WI38 (cell line): Measurements from ENCODE around the gene ATP5F1B.

Source experiments
- H3K4me3 ChIP-seq: 2 replicates; pipeline ENCODE4 v1.5.1; 2011; ENCODE audit warnings: low read depth, mild to moderate bottlenecking, control low read depth, low read length
- CTCF ChIP-seq: IDR thresholded peaks from 2 replicates; pipeline ENCODE4 v1.5.1; 2012; ENCODE audit warnings: low read depth, mild to moderate bottlenecking, control low read depth, low read length

The ATP5F1B gene

DNA sequence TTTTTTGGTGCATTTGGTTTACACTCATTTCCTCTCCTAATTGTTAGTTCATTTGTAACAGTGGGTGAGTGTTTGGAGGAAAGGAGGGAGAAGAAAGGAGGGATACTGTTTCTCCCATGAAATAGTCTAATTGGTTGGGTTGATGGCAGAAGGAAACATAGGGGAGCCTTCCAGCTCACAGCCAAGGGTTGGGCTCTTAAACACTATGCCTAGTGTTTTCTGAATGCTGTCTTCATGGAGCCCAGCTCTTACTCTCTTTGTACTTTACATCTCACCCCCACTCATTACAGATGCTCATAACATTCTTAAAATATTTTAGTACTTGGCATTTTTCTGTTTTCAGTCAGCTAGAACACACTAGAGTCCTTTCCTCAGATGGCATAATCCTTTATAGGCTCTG lies 53.8 kb downstream of the ATP5F1B start:
- TF ChIP-seq CTCF, result no peak

GRCh38 chr12:56591126-56591525 lies 54.7 kb downstream of the ATP5F1B start:
- H3K4me3 ChIP-seq, result no peak overlapping the region
- no peak for TF ChIP-seq CTCF

More for the DNA sequence above, 53.8 kb downstream of the ATP5F1B start:
- no peak overlapping the region for H3K4me3 ChIP-seq

GRCh38 chr12:56590237-56590830 lies 55.5 kb downstream of the ATP5F1B start:
- no peak overlapping the region for H3K4me3 ChIP-seq
- peak; percentile 45 for TF ChIP-seq CTCF

GRCh38 chr12:56589783-56590182 lies 56.0 kb downstream of the ATP5F1B start:
- H3K4me3 ChIP-seq, result no peak overlapping the region
- no peak for TF ChIP-seq CTCF
